DMS79 treated with DMSO at 0.1 percent for 48 hours (cell line): Measurements from ENCODE around the gene ISG20L2.

ENCODE experiments used
- DNase-seq: peaks from one replicate; lab custom pipeline; 2025; lab: John Stamatoyannopoulos, UW

ISG20L2 gene

GRCh38 chr1:156689953-156690674 lies 38.5 kb downstream of the ISG20L2 start:
- DNase-seq: peak; percentile 64

- peak; percentile 93 for DNase-seq
Measured at GRCh38 chr1:156689035-156689952, 39.3 kb downstream of the ISG20L2 start.

- DNase-seq: no peak
Measured at GRCh38 chr1:156684227-156684782, 44.3 kb downstream of the ISG20L2 start.

GRCh38 chr1:156682166-156682890 lies 46.2 kb downstream of the ISG20L2 start:
- DNase-seq: no peak

GRCh38 chr1:156681196-156681960 lies 47.2 kb downstream of the ISG20L2 start:
- no peak for DNase-seq

GRCh38 chr1:156680056-156680455 lies 48.5 kb downstream of the ISG20L2 start:
- no peak for DNase-seq

- DNase-seq: peak; percentile 49
Measured at GRCh38 chr1:156677616-156678596, 50.7 kb downstream of the ISG20L2 start.

GRCh38 chr1:156676820-156677615 lies 51.5 kb downstream of the ISG20L2 start, which contains the start of gene NES:
TSS of gene NES (minus strand) at chr1:156677407. CDS start at chr1:156677264, 143 bp downstream.
- DNase-seq: peak; percentile 2

GRCh38 chr1:156676114-156676819 lies 52.3 kb downstream of the ISG20L2 start:
- DNase-seq: no peak

- no peak for DNase-seq
Measured at GRCh38 chr1:156675210-156676113, 53.1 kb downstream of the ISG20L2 start.

GRCh38 chr1:156673387-156674121 lies 55.0 kb downstream of the ISG20L2 start:
- no peak for DNase-seq
